Measurements from ENCODE around the gene LAMA5. TPM values are rescaled to one million over a fixed set of nuclear protein-coding genes. Genes with fewer than 3 reads are reported as not detected.

LAMA5 gene
- polyA plus RNA-seq, 3 donors: 0.05 TPM; not detected in 2

- no peak for DNase-seq
- Mint-ChIP-seq H3K27ac (no peak overlapping the region), H3K9me3 (no peaks in the 10 kb centered on the region), H3K27me3 (ENCODE audit: low read depth in 3 of 3) (peaks cover 0 to 2% (median 1%) of the 10 kb centered on the region in 3 donors), H3K4me1 (no peaks in the 10 kb centered on the region), H3K36me3 (peaks cover 71 to 89% of the 10 kb centered on the region in 2 donors), H3K4me3 (peak overlapping the region in 1 of 2 donors; percentile 52)
- no peak overlapping the region for H2AFZ ChIP-seq (ENCODE audit: insufficient read depth, low read depth, low read length, poor library complexity, severe bottlenecking)
- H3K4me1 ChIP-seq (ENCODE audit: control insufficient read depth in 1 of 2, insufficient read depth in 2 of 2, low read length in 2 of 2): no peaks in the 10 kb centered on the region
- H3K27ac ChIP-seq (ENCODE audit: low read depth in 1 of 2, low read length in 2 of 2): no peak overlapping the region
- H4K20me1 ChIP-seq (ENCODE audit: insufficient read depth, low read length): peaks cover 38% of the 10 kb centered on the region
- peaks cover 70 to 92% of the 10 kb centered on the region in 2 donors for H3K36me3 ChIP-seq (replicated peaks in 1 of 2; ENCODE audit: control insufficient read depth in 1 of 2, insufficient read depth in 2 of 2, low read length in 2 of 2)
- no peak for TF ChIP-seq CTCF (IDR thresholded peaks at IDR 0.05)
- no peaks in the 10 kb centered on the region for H3K79me2 ChIP-seq (ENCODE audit: insufficient read depth, low read length)
- H3K9ac ChIP-seq (ENCODE audit: insufficient read depth, low read length, poor library complexity, severe bottlenecking): no peak overlapping the region
- H3K27me3 ChIP-seq (ENCODE audit: control insufficient read depth in 2 of 2, insufficient read depth in 2 of 2, low read length in 2 of 2): no peaks in the 10 kb centered on the region
- H3K9me3 ChIP-seq (replicated peaks in 1 of 2; ENCODE audit: control insufficient read depth in 1 of 2, insufficient read depth in 1 of 2, low read length in 2 of 2): no peaks in the 10 kb centered on the region
- 95% methylated on average over 10 of the region's 13 CpGs for WGBS (ENCODE audit: insufficient coverage)
- H3K4me2 ChIP-seq (replicated peaks; ENCODE audit: extremely low read depth, low read length, poor library complexity, severe bottlenecking): no peak overlapping the region
- no peak overlapping the region for H3K4me3 ChIP-seq (replicated peaks in 1 of 3; ENCODE audit: low read depth in 2 of 3, low read length in 3 of 3)
- intact Hi-C loops (cut with micrococcal nuclease): no loop called here
Measured at GRCh38 chr20:62274332-62274950, 92.7 kb downstream of the LAMA5 start.

GRCh38 chr20:62273416-62273815, 93.7 kb downstream of the LAMA5 start:
- Mint-ChIP-seq H3K27ac (no peak overlapping the region), H3K9me3 (no peaks in the 10 kb centered on the region), H3K27me3 (ENCODE audit: low read depth in 3 of 3) (peaks cover 0 to 1% (median 0%) of the 10 kb centered on the region in 3 donors), H3K4me1 (no peaks in the 10 kb centered on the region), H3K36me3 (peaks cover 66 to 86% of the 10 kb centered on the region in 2 donors), H3K4me3 (no peak overlapping the region)
- Histone ChIP-seq H3K27ac (ENCODE audit: low read depth in 1 of 2, low read length in 2 of 2) (no peak overlapping the region), H3K4me3 (replicated peaks in 1 of 3; ENCODE audit: low read depth in 2 of 3, low read length in 3 of 3) (no peak overlapping the region), H3K4me1 (ENCODE audit: control insufficient read depth in 1 of 2, insufficient read depth in 2 of 2, low read length in 2 of 2) (no peaks in the 10 kb centered on the region), H3K27me3 (ENCODE audit: control insufficient read depth in 2 of 2, insufficient read depth in 2 of 2, low read length in 2 of 2) (no peaks in the 10 kb centered on the region), H4K20me1 (ENCODE audit: insufficient read depth, low read length) (peaks cover 42% of the 10 kb centered on the region), H3K9ac (ENCODE audit: insufficient read depth, low read length, poor library complexity, severe bottlenecking) (no peak overlapping the region), H3K4me2 (replicated peaks; ENCODE audit: extremely low read depth, low read length, poor library complexity, severe bottlenecking) (no peak overlapping the region), H3K79me2 (ENCODE audit: insufficient read depth, low read length) (no peaks in the 10 kb centered on the region), H3K36me3 (replicated peaks in 1 of 2; ENCODE audit: control insufficient read depth in 1 of 2, insufficient read depth in 2 of 2, low read length in 2 of 2) (peaks cover 67 to 92% of the 10 kb centered on the region in 2 donors), H2AFZ (ENCODE audit: insufficient read depth, low read depth, low read length, poor library complexity, severe bottlenecking) (no peak overlapping the region), H3K9me3 (replicated peaks in 1 of 2; ENCODE audit: control insufficient read depth in 1 of 2, insufficient read depth in 1 of 2, low read length in 2 of 2) (no peaks in the 10 kb centered on the region)
- DNase-seq: no peak
- 99% methylated on average over 17 of the region's 18 CpGs for WGBS (ENCODE audit: insufficient coverage)
- TF ChIP-seq CTCF (IDR thresholded peaks at IDR 0.05): no peak
- intact Hi-C loops (cut with micrococcal nuclease): no loop called here
